AG10803 (cell line): ENCODE results near the gene TUB.

ENCODE experiments used
- DNase-seq: peaks from one replicate; pipeline ENCODE4 v3.0.0; 2010; ENCODE audit warnings: low read depth
- H3K4me3 ChIP-seq: 2 replicates; pipeline ENCODE4 v1.5.1; 2011; ENCODE audit warnings: mild to moderate bottlenecking, low read length, control low read depth
- CTCF ChIP-seq: conservative IDR thresholded peaks from 2 replicates; pipeline ENCODE4 v1.5.1; 2011; ENCODE audit warnings: mild to moderate bottlenecking, low read length, control low read depth, inconsistent platforms

The TUB gene

GRCh38 chr11:8091721-8092120, 10.7 kb downstream of the TUB start:
- no peak for DNase-seq
- no peak overlapping the region for H3K4me3 ChIP-seq
- TF ChIP-seq CTCF: no peak

DNA sequence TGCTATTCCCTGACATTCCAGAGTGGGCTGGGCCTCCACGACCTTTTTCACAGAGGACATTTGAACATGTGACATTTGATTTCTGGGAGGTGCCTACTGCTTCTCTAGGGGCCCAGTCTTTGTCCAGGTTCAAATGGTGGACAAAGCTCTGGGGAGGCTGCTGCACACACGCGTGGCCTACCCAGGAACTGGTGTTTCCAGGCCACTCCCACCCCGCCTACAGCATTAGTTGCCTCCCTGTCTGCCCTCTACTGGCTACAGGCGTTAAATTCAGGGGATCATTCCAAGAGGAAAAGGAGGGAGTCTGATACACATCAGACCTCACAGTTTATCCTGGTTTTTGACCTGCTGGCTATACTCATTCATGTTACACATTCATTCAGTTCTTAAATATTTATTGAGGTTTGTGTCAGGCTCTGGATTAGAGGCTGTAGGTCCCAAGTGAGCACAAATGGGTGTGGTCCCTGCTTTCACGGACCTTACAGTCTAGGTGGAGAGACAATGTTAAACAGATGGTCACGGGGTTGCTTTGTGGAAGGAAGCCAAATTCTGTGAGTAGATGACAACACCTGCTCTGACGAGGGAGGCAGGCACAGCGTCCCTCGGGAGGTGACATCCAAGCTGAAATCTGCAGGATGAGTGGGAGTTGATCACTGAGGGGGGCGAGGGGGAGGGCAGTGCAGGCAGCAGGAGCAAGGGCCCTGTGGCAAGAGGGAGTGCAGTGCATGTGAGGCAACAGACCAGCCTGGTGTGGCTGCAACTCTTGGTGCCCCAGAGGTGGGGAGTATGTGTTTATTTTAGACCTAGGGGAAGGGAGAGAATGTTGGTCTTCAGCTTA, 11.8 kb downstream of the TUB start:
- DNase-seq: peak; percentile 70
- H3K4me3 ChIP-seq: no peak overlapping the region
- peak; percentile 81 for TF ChIP-seq CTCF

GRCh38 chr11:8093931-8094575, 13.0 kb downstream of the TUB start:
- no peak for TF ChIP-seq CTCF
- no peak for DNase-seq
- no peak overlapping the region for H3K4me3 ChIP-seq

DNA sequence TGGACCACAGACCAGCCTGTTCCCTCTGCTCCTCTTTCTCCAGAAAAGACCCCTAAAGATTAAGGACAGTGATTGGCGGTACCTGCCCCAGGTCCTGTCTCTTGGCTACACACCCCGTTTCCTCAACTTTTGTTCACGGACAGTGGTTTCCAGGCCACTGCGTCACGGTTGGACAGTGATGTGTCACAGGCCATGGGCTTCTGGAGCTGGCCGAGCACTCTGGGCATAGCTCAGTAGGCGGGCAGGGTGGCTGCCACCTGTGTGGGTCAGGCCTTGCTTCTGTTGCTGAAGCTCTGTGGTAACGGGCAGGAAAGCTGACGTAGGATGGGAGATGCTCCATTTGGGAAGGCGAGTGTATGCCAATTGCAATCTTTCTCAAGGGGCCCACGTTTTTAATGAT, 13.6 kb downstream of the TUB start:
- H3K4me3 ChIP-seq: no peak overlapping the region
- TF ChIP-seq CTCF: no peak
- DNase-seq: no peak

- no peak overlapping the region for H3K4me3 ChIP-seq
- TF ChIP-seq CTCF: no peak
- no peak for DNase-seq
Measured at GRCh38 chr11:8095371-8095770, 14.4 kb downstream of the TUB start.

- no peak overlapping the region for H3K4me3 ChIP-seq
- no peak for DNase-seq
- TF ChIP-seq CTCF: no peak
Measured at GRCh38 chr11:8095806-8096522, 15.0 kb downstream of the TUB start.
